ENCODE measurements around the gene BCAR3. TPM values are rescaled to one million over a fixed set of nuclear protein-coding genes. Genes with fewer than 3 reads are reported as not detected.

The BCAR3 gene
- total RNA-seq, 2 experiments from 2014 or later = 3.1 to 3.9 TPM

- Mint-ChIP-seq H3K27me3 (no peaks in the 10 kb centered on the region), H3K4me3 (no peak overlapping the region), H3K36me3 (ENCODE audit: low read depth) (no peaks in the 10 kb centered on the region), H3K27ac (no peak overlapping the region), H3K4me1 (no peaks in the 10 kb centered on the region), H3K9me3 (no peaks in the 10 kb centered on the region)
- ChIA-PET CTCF (interaction anchor here (0.6 to 0.9 kb wide), 2 partner anchors 64 to 467 kb away, joined by 3 to 4 read pairs; no protein-coding TSS in a partner anchor), POLR2A (no interaction called here)
- no peak for DNase-seq
Observed at GRCh38 chr1:93574991-93575390, 106.6 kb downstream of the BCAR3 start.

GRCh38 chr1:93574511-93574910 lies 107.1 kb downstream of the BCAR3 start:
- Mint-ChIP-seq H3K4me1 (no peaks in the 10 kb centered on the region), H3K27me3 (no peaks in the 10 kb centered on the region), H3K27ac (no peak overlapping the region), H3K4me3 (no peak overlapping the region), H3K36me3 (ENCODE audit: low read depth) (no peaks in the 10 kb centered on the region), H3K9me3 (no peaks in the 10 kb centered on the region)
- no peak for DNase-seq
- ChIA-PET CTCF (interaction anchor here (0.6 kb wide), 1 partner anchor 65 kb away, joined by 4 read pairs; no protein-coding TSS in a partner anchor), POLR2A (no interaction called here)

- POLR2A ChIA-PET = no interaction called here
Observed at GRCh38 chr1:93573940-93574469, 107.6 kb downstream of the BCAR3 start.

GRCh38 chr1:93571623-93572310 lies 109.9 kb downstream of the BCAR3 start:
- Mint-ChIP-seq H3K36me3 (ENCODE audit: low read depth) (no peaks in the 10 kb centered on the region), H3K4me1 (no peaks in the 10 kb centered on the region), H3K27ac (no peak overlapping the region), H3K4me3 (no peak overlapping the region), H3K27me3 (no peaks in the 10 kb centered on the region), H3K9me3 (no peaks in the 10 kb centered on the region)
- DNase-seq = no peak
- ChIA-PET POLR2A (no interaction called here), CTCF (no interaction called here)

More at GRCh38 chr1:93573940-93574469, 107.6 kb downstream of the BCAR3 start:
- Mint-ChIP-seq H3K4me3 (no peak overlapping the region), H3K9me3 (no peaks in the 10 kb centered on the region), H3K27ac (no peak overlapping the region), H3K4me1 (no peaks in the 10 kb centered on the region), H3K36me3 (ENCODE audit: low read depth) (no peaks in the 10 kb centered on the region), H3K27me3 (no peaks in the 10 kb centered on the region)
- no peak for DNase-seq
- CTCF ChIA-PET = no interaction called here

GRCh38 chr1:93569489-93569888 lies 112.1 kb downstream of the BCAR3 start:
- no peak overlapping the region for H3K4me3 Mint-ChIP-seq
- no peak overlapping the region for H3K27ac Mint-ChIP-seq
- POLR2A ChIA-PET = no interaction called here
- no peaks in the 10 kb centered on the region for H3K36me3 Mint-ChIP-seq (ENCODE audit: low read depth)
- no peaks in the 10 kb centered on the region for H3K27me3 Mint-ChIP-seq
- DNase-seq = no peak
- H3K9me3 Mint-ChIP-seq = no peaks in the 10 kb centered on the region
- CTCF ChIA-PET = no interaction called here
- no peaks in the 10 kb centered on the region for H3K4me1 Mint-ChIP-seq

GRCh38 chr1:93567255-93567918 lies 114.2 kb downstream of the BCAR3 start:
- H3K27ac Mint-ChIP-seq = no peak overlapping the region
- ChIA-PET POLR2A (no interaction called here), CTCF (no interaction called here)
- H3K9me3 Mint-ChIP-seq = no peaks in the 10 kb centered on the region
- no peaks in the 10 kb centered on the region for H3K27me3 Mint-ChIP-seq
- no peaks in the 10 kb centered on the region for H3K36me3 Mint-ChIP-seq (ENCODE audit: low read depth)
- no peak for DNase-seq
- H3K4me3 Mint-ChIP-seq = no peak overlapping the region
- H3K4me1 Mint-ChIP-seq = no peaks in the 10 kb centered on the region

GRCh38 chr1:93566227-93566626 lies 115.4 kb downstream of the BCAR3 start:
- no peaks in the 10 kb centered on the region for H3K9me3 Mint-ChIP-seq
- DNase-seq = no peak
- H3K4me1 Mint-ChIP-seq = no peaks in the 10 kb centered on the region
- H3K4me3 Mint-ChIP-seq = no peak overlapping the region
- ChIA-PET CTCF (no interaction called here), POLR2A (no interaction called here)
- H3K27me3 Mint-ChIP-seq = no peaks in the 10 kb centered on the region
- H3K36me3 Mint-ChIP-seq (ENCODE audit: low read depth) = no peaks in the 10 kb centered on the region
- H3K27ac Mint-ChIP-seq = no peak overlapping the region

- Mint-ChIP-seq H3K4me1 (no peaks in the 10 kb centered on the region), H3K36me3 (ENCODE audit: low read depth) (no peaks in the 10 kb centered on the region), H3K9me3 (no peaks in the 10 kb centered on the region), H3K27me3 (no peaks in the 10 kb centered on the region), H3K4me3 (no peak overlapping the region), H3K27ac (no peak overlapping the region)
- ChIA-PET POLR2A (no interaction called here), CTCF (no interaction called here)
- DNase-seq = no peak
Observed at GRCh38 chr1:93565496-93566206, 116.0 kb downstream of the BCAR3 start.

- Mint-ChIP-seq H3K27me3 (peaks cover 11% of the 10 kb centered on the region), H3K4me1 (peaks cover 7% of the 10 kb centered on the region), H3K27ac (no peak overlapping the region), H3K36me3 (ENCODE audit: low read depth) (no peaks in the 10 kb centered on the region), H3K9me3 (no peaks in the 10 kb centered on the region), H3K4me3 (no peak overlapping the region)
- ChIA-PET CTCF (interaction anchor here (0.6 kb wide), 1 partner anchor 159 kb away, joined by 3 read pairs; no protein-coding TSS in a partner anchor), POLR2A (no interaction called here)
- no peak for DNase-seq
Observed at GRCh38 chr1:93559695-93560094, 121.9 kb downstream of the BCAR3 start.

- ChIA-PET CTCF (no interaction called here), POLR2A (no interaction called here)
- no peak overlapping the region for H3K4me3 Mint-ChIP-seq
Observed at GRCh38 chr1:93559045-93559444, 122.6 kb downstream of the BCAR3 start.

GRCh38 chr1:93556291-93556690 lies 125.3 kb downstream of the BCAR3 start:
- peaks cover 7% of the 10 kb centered on the region for H3K4me1 Mint-ChIP-seq
- DNase-seq = no peak
- H3K27ac Mint-ChIP-seq = no peak overlapping the region
- ChIA-PET CTCF (interaction anchor here (1.3 kb wide), 1 partner anchor 9 kb away, joined by 3 read pairs; no protein-coding TSS in a partner anchor), POLR2A (no interaction called here)
- H3K27me3 Mint-ChIP-seq = peaks cover 25% of the 10 kb centered on the region
- H3K36me3 Mint-ChIP-seq (ENCODE audit: low read depth) = no peaks in the 10 kb centered on the region
- no peaks in the 10 kb centered on the region for H3K9me3 Mint-ChIP-seq
- no peak overlapping the region for H3K4me3 Mint-ChIP-seq

More at GRCh38 chr1:93559045-93559444, 122.6 kb downstream of the BCAR3 start:
- Mint-ChIP-seq H3K9me3 (no peaks in the 10 kb centered on the region), H3K27ac (no peak overlapping the region), H3K36me3 (ENCODE audit: low read depth) (no peaks in the 10 kb centered on the region), H3K4me1 (peaks cover 7% of the 10 kb centered on the region), H3K27me3 (peaks cover 13% of the 10 kb centered on the region)
- DNase-seq = no peak

- peaks cover 28% of the 10 kb centered on the region for H3K27me3 Mint-ChIP-seq
- no peaks in the 10 kb centered on the region for H3K36me3 Mint-ChIP-seq (ENCODE audit: low read depth)
- POLR2A ChIA-PET = interaction anchor here (0.6 kb wide), 1 partner anchor 374 kb away, joined by 3 read pairs; no protein-coding TSS in a partner anchor
- no peak overlapping the region for H3K4me3 Mint-ChIP-seq
- peaks cover 7% of the 10 kb centered on the region for H3K4me1 Mint-ChIP-seq
- no peak for DNase-seq
- CTCF ChIA-PET = interaction anchor here (1.3 kb wide), 1 partner anchor 8 kb away, joined by 3 read pairs; no protein-coding TSS in a partner anchor
- H3K9me3 Mint-ChIP-seq = no peaks in the 10 kb centered on the region
- H3K27ac Mint-ChIP-seq = no peak overlapping the region
Observed at GRCh38 chr1:93554883-93555872, 126.5 kb downstream of the BCAR3 start.

All from activated CD4-positive, alpha-beta memory T cell treated with anti-CD3 and anti-CD28 coated beads, Interleukin-2, amount 10 ng/mL, durations not matched to agents 7 days and 5 days (primary cell).